HT-29 (cell line): ENCODE data around the gene PARN. TPM values are rescaled to one million over a fixed set of nuclear protein-coding genes. Genes with fewer than 3 reads are reported as not detected.
"Not testable (repeated sequence)": the region's sequence is repeated elsewhere in the genome, so short reads cannot be mapped to it uniquely, and the experiment has no call there.

ENCODE experiments used
- DNase-seq: peaks from one replicate; pipeline ENCODE4 v3.0.0-alpha.2; 2015; ENCODE audit warnings: low spot score
- total RNA-seq: library from RNA; depleted of rRNA; stranded (reverse); fragments of >200 nt; shearing (Covaris generic); gene quantifications from 2 replicates; pipeline ENCODE4 v1.2.3, GENCODE V29; 2014; rRNA removed

Gene PARN, protein sequence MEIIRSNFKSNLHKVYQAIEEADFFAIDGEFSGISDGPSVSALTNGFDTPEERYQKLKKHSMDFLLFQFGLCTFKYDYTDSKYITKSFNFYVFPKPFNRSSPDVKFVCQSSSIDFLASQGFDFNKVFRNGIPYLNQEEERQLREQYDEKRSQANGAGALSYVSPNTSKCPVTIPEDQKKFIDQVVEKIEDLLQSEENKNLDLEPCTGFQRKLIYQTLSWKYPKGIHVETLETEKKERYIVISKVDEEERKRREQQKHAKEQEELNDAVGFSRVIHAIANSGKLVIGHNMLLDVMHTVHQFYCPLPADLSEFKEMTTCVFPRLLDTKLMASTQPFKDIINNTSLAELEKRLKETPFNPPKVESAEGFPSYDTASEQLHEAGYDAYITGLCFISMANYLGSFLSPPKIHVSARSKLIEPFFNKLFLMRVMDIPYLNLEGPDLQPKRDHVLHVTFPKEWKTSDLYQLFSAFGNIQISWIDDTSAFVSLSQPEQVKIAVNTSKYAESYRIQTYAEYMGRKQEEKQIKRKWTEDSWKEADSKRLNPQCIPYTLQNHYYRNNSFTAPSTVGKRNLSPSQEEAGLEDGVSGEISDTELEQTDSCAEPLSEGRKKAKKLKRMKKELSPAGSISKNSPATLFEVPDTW
- total RNA-seq = 10.8 and 10.9 TPM in 2 replicates

DNA sequence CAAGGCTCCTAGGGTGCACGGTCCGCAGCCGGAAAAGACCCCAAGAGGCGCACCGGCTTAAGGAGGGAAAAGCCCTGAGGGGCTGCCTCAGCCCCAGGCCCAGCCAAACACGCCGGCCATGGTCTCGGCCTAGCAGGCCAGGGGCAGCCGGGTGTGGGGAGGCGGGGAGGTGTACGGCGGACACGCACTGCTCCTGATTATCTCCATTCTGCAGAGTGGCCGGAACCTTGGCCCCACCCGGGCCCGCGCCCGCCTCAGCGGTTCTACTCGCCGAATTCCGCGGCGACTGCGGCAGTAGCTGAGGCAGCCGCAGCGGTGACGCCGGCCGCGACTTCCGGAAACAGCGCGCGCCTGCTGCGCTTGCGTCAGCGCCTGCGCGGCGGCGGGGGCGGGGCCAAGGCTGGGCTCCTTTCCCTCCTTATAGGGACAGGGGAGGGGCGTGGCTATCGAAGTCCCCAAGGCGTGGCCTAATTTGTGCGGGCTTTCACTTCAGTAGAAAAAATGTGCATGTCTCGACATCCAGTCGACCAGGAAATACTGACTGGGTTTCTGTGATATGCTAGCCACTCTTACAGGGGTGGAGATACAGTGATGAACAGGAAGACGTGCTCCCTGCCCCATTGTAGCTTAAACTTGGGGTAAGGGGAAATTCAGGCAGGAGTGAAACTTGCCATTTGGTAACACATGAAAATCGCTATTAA, at the start of gene PARN:
PARN (minus strand) TSS at position 342 of the 701 bp plus-strand sequence; CDS start at position 207, 135 bp downstream.
- DNase-seq = peak; percentile 95

DNA sequence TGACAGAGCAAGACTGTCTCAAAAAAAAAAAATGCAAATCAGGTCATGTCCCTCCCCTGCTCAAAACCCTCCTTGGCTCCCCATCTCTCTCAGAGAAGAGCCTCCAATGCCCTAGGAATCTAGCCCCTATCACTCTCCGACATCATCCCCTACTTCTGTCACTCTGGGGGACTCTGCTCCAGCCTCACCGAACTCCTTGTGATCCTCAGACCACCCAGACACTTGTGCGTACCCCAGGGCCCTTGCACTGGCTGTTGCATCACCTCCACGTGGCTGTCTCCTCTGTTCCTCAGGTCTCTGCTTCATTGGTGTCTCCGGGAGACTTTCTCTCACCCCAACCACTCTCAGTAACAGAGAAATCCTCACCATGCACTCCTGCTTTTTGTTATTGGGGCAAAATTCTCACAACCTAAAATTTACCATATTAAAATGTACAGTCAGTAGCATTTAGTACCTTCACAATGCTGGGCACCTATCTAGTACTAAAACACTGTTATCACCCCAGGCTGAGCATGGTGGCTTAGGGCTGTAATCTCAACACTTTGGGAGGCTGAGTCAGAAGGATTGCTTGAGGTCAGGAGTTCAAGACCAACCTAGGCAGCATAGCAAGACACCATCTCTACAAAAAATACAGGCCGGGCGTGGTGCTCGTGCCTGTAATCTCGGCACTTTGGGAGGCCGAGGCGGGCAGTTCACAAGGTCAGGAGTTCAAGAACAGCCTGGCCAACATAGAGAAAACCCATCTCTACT, 48.9 kb upstream of the PARN start:
- no peak for DNase-seq

DNA sequence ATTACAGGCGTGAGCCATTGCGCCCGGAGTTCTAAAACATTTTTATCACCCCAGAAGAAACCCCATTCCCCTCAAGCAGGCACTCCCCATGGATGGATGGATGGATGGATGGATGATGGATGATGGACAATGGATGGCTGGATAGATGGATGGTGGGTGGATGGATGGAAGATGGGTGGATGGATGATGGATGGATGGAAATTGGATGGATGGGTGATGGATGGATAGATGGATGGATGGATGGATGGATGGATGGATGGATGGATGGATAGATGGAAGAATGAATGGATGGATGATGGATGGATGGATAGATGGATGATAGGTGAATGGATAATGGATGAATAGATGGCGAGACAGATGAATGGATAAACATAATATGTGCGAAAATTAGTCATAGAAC, 47.6 kb upstream of the PARN start:
- DNase-seq = no peak

DNA sequence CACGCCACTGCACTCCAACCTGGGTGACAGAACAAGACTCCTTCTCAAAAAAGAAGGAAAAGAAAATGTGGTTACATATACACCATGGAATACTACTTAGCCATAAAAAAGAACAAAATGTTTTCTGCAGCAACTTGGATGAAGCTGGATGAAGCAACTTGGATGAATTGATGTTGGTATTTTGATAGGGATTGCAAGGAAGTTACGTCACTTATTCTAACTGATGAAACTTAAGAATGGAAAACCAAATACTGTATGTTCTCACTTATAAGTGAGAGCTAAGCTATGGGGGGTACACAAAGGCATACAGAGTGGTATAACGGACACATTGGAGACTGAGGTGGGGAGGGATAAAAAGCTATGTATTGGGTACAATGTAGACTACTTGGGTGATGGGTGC, 46.6 kb upstream of the PARN start:
- DNase-seq = no peak

DNA sequence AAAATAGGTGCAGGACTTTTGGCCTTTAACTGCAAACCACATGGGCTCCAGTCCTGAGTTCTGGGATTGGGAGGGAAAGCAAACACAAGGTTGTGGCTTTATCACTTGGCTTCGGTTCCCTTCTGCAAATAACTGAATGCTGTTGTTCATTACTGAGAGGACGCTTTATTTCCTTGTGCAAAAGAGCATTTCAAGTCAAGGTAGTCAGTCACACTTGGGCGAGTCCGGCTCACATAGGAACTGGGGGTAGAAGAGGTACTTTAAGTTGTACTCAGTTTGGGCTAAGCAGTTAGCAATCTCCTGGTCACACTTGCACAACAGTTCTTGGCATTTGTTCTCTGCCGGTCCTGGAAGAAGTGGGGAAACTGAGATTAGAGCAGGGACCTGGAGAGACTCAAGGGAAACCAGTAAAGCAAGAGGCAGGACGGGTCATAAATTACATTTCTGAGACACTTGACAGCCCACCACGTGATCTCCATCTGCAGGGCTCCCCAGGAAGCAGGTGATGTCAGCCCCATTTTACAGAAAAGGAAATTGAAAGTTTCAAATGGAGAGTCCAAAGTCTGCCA, 42.4 kb upstream of the PARN start:
- no peak for DNase-seq

DNA sequence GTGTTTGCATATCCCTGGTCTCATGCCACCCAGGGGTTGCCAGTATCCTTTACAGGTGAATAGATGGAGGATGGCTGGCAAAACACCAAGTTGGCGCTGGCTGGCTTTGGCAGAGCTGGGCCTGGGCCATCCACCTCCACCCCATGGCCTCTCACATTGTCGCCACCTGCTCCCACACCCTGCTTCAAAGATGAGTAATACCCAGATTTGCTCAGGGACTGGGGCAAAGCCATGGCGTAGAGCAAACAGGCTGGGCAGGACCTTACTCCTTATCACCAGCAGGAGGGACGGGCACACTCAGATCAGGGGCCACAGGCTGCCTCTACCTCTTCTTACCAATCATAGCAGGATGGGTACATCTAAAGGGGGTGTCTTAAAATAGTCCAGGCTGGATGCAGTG, 39.7 kb upstream of the PARN start:
- peak; percentile 46 for DNase-seq

DNA sequence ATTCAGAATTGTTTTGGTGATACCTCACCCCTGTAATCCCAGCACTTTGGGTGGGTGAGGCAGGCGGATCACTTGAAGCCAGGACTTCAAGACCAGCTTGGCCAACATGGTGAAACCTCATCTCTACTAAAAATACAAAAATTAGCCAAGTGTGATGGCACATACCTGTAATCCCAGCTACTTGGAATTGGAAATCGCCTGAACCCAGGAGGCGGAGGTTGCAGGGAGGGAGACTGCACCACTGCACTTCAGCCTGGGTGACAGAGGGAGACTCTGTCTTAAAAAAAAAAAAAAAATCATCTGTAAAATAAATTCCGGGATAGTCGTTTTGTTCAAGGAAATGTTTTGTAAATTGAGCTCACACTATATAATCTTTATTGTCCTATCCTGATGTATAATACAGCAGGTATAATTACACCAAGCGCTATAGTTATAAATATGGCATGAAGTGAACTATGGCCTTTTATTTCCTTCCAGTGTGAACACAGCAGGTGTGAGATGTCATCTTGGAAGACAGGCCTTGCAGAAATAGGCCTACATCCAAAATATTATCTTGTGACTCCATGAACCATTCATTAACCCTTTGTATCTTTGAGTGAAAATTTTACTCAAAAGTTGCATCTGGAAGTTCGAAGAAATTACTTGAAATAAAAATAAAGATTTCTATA, 38.6 kb upstream of the PARN start:
- no peak for DNase-seq

DNA sequence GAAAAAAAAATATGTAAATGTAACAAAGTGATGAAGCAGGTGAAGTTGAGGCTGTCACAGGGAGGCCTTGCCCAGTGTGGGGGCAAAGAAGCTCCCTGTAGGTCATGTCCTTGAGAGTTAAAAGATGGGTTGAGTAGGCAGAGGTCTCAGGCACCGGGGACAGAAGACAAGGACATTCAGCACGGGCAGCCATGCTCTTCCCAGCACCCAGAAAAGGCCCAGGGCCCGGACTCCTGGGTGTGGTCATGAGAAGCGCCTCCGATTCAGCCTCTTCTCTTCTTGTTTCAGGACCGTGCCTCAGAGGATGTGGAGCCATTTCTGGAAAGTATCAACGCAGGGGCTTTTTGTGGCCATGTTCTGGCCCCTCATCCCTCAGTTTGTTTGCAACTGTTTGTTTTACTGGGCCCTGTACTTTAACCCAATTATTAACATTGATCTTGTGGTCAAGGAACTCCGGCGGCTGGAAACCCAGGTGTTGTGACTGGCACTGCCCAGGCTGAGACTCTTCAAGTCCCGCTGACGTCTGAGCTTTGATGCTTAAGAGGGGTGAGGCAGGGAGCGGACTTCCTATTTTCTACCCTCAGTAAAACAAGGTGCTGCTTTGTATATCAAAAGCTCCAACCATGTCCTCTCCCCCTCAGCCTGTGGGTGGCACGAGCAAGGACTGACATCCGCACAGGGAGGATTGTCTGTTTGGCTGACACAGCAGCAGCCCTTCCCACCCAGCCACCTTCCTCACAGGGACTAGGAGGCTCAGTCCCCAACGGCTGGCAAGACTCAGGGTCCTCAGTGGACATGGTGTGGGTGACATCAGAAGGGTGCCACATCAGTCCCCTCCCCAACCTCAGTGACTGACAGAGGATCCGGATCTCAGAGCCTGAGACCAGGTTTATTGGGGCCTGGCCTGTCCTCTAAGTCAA, 37.5 kb upstream of the PARN start:
- no peak for DNase-seq

DNA sequence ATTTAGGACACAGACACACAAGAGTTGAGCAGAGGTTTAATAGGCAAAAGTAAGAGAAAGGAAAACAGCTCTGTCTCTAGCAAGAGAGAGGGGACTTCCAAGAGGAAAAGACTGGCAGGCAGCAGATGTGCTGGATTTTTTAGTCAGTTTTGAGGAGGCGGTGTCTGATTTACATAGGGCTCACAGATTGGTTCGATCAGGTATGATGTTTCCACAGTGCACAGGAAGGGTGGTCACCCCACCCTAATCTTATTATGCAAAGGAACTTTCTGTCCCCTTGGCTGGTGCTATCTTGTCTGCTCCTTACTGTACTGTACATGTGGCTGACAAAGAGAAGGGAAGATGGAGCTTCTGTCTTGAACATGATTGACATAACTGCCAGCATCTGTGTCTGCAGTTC, 28.0 kb upstream of the PARN start:
- DNase-seq = no peak

DNA sequence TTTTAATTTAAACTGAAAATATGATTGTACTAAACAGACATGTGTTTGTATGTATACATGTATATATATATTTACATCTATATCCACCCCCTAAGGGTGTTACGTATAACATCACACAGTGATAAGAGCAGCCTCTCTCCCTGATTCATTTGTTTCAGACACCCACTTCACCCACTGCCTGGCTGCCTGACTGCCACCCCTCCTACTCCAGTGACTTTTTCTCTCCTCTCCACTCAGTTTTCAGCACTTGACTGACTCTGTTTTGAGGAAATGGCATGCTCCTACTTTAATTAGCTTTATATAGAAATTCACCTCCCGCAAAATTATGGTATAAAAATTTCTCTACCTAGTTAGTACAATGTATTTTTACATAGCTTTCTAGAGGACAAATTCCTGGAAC, 22.7 kb upstream of the PARN start:
- no peak for DNase-seq

DNA sequence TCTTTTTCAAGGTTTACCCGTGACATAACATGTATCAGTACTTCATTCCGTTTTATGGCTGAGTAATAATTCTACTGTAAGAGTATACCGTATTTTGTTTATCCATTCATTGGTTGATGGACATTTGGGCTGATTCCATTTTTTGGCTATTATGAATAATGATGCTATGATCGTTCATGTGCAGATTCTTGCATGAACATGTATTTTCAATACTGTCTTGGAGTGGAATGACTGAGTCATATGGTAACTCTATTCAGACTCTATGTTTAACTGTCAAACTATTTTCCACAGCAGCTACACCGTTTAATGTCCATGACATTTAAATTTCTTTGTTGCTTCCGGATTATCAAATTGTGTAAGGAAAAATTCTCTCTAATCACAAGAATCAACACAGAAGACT, 20.6 kb upstream of the PARN start:
- DNase-seq = no peak

DNA sequence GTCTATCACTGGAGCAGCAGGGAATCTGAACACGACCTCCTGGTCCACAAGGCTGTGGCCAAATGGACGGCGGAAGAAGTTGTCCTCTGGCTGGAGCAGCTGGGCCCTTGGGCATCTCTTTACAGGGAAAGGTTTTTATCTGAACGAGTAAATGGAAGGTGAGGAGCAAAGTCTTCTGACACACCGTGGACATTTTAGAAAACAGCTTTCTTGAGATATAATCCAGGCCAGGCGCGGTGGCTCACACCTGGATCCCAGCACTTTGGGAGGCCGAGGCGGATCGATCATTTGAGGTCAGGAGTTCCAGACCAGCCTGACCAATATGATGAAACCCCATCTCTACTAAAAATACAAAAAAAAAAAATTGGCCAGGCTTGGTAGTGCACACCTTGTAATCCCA, 19.8 kb upstream of the PARN start:
- DNase-seq = no peak

DNA sequence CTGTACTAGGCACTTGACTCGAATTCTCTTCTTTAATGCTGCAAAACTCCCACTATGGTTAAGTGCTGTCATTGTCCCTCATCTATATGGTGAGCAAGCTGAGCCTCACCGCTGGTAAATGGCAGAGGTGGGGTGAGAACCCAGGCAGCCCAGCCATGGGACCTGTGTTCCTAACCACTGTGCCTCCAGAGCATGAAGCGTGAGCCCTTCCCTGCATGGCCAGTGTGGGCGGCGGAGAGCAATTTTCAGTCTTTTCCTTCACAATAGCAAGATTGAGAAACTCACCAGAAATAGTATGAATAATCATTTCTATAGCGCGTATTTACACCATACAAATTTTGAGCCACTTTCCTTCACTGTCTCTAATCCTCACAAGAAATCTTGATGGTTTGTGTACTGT, 11.9 kb upstream of the PARN start:
- no peak for DNase-seq

DNA sequence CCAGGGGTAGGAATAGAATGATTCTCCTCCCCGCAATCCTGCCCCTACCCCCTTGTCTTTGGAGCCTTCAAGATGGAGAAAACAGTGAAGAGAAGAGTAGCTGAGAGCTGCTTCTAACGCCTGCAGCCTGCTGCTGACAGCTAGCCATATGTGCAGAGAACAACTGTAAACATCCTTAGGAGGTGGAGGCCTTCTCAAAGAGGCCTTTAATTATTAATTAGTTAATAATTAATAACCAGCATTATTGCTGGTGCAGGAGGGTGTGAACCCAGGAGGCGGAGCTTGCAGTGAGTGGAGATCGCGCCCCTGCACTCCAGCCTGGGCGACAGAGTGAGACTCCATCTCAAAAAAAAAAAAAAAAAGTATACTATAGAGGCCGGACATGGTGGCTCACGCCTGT, 11.1 kb upstream of the PARN start:
- DNase-seq = no peak

DNA sequence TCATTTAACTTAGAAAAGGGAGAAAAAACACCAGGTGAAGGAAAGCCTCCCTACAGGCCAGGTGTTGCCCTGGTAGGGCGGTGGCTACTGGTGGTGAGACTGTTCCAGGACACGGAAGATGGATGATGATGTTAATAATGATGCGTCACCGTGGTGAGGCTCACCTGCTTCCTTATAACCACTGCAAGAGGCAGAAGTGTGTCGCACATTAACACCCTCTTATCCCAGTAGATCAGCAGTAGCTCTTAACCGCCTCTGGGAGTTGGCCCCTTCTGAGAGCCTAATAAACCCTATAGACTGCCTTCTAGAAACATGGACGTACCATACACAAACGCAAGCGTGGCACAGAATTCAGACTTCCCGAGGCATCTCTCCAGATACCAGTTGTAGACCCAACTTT, 10.5 kb upstream of the PARN start:
- peak; percentile 15 for DNase-seq

DNA sequence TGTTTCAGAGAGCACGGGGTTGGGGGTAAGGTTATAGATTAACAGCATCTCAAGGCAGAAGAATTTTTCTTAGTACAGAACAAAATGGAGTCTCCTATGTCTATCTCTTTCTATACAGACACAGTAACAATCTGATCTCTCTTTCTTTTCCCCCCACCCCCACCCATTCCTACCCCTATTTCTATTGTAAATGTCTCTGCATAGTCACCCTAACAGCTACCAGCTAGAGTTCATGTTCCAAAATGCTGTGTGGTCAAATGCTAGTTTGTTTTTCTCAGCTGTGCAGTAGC, 6.8 kb upstream of the PARN start:
- not testable (repeated sequence) for DNase-seq

DNA sequence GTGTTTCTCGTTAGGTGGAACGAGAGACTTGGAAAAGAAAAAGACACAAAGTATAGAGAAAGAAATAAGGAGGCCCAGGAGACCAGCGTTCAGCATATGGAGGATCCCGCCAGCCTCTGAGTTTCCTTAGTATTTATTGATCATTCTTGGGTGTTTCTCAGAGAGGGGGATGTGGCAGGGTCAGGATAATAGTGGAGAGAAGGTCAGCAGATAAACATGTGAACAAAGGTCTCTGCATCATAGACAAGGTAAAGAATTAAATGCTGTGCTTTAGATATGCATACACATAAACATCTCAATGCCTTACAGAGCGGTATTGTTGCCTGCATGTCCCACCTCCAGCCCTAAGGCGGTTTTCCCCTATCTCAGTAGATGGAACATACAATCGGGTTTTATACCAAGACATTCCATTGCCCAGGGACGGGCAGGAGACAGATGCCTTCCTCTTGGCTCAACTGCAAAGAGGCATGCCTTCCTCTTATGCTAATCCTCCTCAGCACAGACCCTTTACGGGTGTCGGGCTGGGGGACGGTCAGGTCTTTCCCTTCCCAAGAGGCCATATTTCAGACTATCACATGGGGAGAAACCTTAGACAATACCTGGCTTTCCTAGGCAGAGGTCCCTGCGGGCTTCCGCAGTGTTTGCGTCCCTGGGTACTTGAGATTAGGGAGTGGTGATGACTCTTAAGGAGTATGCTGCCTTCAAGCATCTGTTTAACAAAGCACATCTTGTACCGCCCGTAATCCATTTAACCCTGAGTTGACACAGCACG, 6.3 kb upstream of the PARN start:
- DNase-seq = not testable (repeated sequence)

DNA sequence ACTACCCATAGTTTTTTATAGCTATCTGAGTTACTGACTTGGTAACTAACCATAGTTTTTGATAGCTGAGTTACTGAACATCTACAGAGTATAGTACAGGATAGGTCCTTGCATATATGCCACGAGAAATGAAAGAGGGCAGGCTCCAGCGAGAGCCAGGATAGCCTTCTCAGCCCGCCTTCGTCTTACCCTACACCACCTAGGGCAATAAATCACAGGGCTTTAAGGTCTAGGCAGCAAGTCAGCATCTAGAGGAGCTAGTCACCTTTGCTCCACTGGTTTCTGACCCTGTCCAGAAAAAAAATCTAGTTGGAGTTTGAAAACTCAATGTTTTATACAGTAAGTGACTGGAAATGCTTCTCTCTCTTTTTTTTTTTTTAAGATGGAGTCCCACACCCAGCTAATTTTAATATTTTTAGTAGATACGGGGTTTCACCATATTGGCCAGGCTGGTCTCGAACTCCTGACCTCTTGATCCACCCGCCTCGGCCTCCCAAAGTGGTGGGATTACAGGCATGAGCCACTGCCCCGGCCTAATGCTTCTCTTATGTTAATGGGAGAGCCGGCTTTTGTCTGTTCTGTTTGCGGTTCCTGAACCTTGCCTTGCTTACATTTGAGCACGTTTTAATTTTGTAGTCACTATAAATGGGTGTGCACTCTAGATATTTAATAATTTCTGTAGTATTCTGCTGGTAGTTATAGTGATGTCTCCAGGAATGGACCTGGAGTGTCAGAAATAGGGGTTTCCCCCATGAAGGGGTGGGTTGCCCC, 5.5 kb upstream of the PARN start:
- DNase-seq = no peak

DNA sequence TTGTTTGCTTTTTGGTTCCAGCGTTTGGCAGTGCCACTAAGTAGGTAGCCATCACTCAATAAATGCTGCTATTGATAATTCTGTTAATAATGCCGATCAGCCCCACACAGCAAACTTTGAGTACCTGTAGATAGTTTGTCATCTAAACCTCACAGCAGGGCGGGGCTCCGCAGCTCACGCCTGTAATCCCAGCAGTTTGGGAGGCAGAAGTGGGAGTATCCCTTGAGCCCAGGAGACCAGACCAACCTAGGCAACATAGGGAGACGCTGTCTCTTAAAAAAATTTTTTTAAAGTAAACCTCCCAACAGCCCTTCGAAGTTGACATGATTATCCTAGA, 4.3 kb upstream of the PARN start:
- DNase-seq = no peak
